NCI-H748 treated with DMSO at 0.1 percent for 48 hours (cell line): ENCODE data around the gene MED9.

Experiments used
- DNase-seq: peaks from one replicate; lab custom pipeline; 2025; lab: John Stamatoyannopoulos, UW

Gene MED9

GRCh38 chr17:17538417-17539391 is 61.9 kb downstream of the MED9 start:
- peak; percentile 100 for DNase-seq

DNA sequence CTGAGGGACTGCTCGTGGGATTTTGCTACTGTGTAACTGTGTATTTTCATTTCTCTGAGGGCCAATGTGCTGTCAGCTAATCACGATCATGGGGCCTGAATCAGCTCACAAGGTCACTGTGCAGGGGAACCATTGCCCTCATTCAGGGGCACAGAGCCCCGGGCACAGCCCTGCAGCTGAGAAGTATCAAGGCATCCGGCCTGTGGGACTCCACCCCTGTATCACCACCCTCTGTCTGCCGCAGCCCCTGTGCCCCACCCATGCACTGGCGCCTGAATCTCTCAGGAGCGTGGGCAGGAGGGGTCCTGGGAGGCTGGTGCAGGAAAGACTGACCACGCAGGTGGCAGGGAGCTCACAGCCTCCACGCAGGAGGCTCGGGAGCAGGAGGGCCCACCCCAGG is 62.8 kb downstream of the MED9 start:
- peak; percentile 27 for DNase-seq

DNA sequence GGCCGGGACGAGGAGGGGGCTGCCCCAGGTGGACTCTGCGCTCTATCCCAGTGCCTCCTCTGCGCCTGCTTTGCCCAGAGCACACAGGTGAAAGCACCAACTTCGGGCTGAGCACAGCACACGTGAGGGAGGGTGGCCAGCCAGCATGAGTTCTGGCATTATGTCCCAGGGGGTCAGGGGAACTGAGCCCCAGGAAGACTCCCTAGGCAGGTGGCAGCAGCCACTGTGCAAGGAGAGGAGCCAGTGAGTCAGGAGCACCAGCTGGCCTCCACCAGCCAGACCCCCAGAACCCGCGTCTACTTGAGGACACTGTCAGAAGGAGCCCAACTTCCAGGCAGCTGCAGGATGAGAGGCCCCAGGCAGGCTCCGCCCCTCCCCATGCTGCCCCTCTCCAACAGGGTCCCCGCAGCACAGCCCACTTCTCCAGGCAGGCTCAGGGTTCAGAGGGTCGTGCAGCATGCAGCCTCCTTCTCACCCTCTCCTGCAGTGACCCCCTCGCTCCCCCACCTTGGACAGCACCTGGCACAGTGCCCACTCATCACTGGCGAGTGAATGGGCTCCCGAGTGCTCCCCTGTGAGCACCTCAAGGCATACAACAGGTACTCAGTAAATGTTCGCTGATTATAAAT is 63.6 kb downstream of the MED9 start:
- no peak for DNase-seq

DNA sequence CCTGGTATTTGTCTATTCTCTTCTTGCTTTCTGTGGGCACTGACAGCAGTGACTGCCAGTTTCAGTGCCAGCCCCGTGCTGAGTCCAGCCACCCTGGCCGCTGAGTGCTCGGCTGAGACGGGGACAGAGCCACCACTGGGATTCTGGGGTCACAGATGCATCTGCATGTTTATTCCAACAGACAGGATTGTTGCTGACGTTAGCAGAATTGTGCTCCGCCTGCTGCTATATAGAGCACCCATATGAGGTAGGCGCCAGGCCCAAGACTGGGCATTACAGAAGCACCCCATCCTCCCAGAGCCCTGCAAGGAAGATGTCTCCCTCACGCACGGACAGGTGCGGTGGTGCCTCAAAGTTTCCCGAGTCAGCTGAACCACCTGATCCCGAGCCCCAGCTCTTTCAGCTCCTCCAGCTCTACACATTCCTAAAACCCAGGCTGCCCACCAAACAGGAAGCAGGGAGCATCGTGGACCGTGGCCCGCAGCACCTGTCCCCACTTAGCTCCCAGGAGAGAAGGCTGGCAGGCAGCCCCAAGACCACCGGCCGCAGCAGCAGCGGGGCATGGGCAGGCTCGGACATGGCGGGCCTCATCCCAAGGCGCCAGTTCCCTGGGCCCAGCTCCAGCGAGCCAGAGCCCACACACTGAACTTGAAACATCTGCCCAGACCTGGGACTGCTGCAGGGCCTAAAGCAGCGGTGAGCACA is 64.3 kb downstream of the MED9 start:
- no peak for DNase-seq

DNA sequence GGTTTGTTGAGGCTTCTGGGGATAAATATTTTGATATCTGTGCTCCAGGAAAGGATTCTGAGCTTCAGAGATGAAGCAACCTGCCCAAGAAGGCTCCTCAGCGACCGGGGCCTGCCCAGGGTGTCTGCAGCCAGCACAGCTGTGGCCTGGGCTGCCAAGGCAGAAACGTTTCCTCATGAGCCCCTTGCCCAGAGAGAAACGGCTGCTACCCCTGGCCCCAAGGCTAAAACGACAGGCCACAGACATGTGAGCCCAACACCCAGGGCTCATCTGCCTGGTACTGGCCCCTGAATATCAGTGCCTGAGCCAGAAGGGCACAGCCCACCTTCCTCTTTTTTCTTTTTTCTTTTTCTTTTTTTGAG is 64.8 kb downstream of the MED9 start:
- DNase-seq: no peak
